Fibroblast of lung (primary cell): ENCODE results near the gene MAP2K5. TPM values are rescaled to one million over a fixed set of nuclear protein-coding genes. Genes with fewer than 3 reads are reported as not detected.

Experiments used
- DNase-seq, 2 donors: peaks; one replicate each; pipeline versions ENCODE4 v3.0.0 to v3.0.0-alpha.2; 2010; ENCODE audit warnings: low read depth in 2 of 2
- H2AFZ ChIP-seq: 2 replicates; pipeline ENCODE4 v1.5.1; 2012; ENCODE audit warnings: low read length, control low read depth, inconsistent platforms
- H3K27ac ChIP-seq: 2 replicates; pipeline ENCODE4 v1.5.1; 2011; ENCODE audit warnings: low read length, control low read depth; ENCODE audit not compliant: insufficient read depth
- H3K27me3 ChIP-seq: 2 replicates; pipeline ENCODE4 v1.5.1; 2011; ENCODE audit warnings: mild to moderate bottlenecking, low read length; ENCODE audit not compliant: control insufficient read depth, insufficient read depth
- H3K36me3 ChIP-seq: 2 replicates; pipeline ENCODE4 v1.5.1; 2011; ENCODE audit warnings: low read length; ENCODE audit not compliant: control insufficient read depth, insufficient read depth
- H3K4me1 ChIP-seq: 2 replicates; pipeline ENCODE4 v1.5.1; 2011; ENCODE audit warnings: low read length; ENCODE audit not compliant: control insufficient read depth, insufficient read depth; ENCODE audit errors: extremely low read depth
- H3K4me2 ChIP-seq: 2 replicates; pipeline ENCODE4 v1.5.1; 2011; ENCODE audit warnings: low read length, control low read depth; ENCODE audit not compliant: insufficient read depth; ENCODE audit errors: extremely low read depth
- H3K4me3 ChIP-seq, 4 experiments: fragments of 200-600 bp in 1 of 4; sonication (generic) in 1 of 4; replicated peaks in 1 of 4; 2 replicates each; pipeline ENCODE4 v1.5.1; 2011 to 2016; ENCODE audit warnings: low read length in 4 of 4, low read depth in 3 of 4, mild to moderate bottlenecking in 3 of 4, control low read depth in 2 of 4, inconsistent platforms in 1 of 4, mixed read lengths in 1 of 4; ENCODE audit not compliant: insufficient read depth in 1 of 4; ENCODE audit errors: control extremely low read depth in 1 of 4
- H3K79me2 ChIP-seq: 2 replicates; pipeline ENCODE4 v1.5.1; 2012; ENCODE audit warnings: mild to moderate bottlenecking, low read length, inconsistent platforms; ENCODE audit not compliant: control insufficient read depth, insufficient read depth
- H3K9ac ChIP-seq: 2 replicates; pipeline ENCODE4 v1.5.1; 2011; ENCODE audit warnings: mild to moderate bottlenecking, low read length, control low read depth; ENCODE audit not compliant: insufficient read depth
- H3K9me3 ChIP-seq: 2 replicates; pipeline ENCODE4 v1.5.1; 2012; ENCODE audit warnings: low read depth, low read length; ENCODE audit not compliant: control insufficient read depth, insufficient read depth
- H4K20me1 ChIP-seq: 2 replicates; pipeline ENCODE4 v1.5.1; 2011; ENCODE audit warnings: low read length; ENCODE audit not compliant: control insufficient read depth, insufficient read depth; ENCODE audit errors: extremely low read depth
- EZH2 ChIP-seq: IDR thresholded peaks from 2 replicates; pipeline ENCODE4 v1.5.1; 2012; ENCODE audit warnings: low read length, control low read depth, mild to moderate bottlenecking; ENCODE audit errors: missing control alignments
- polyA plus RNA-seq, 2 donors: library from polyadenylated mRNA; depleted of rRNA in 1 of 2; stranded (reverse) in 1 of 2; unstranded in 1 of 2; fragments of >200 nt; gene quantifications; 2 replicates each; pipeline ENCODE4 v1.2.1, GENCODE V29; 2011 to 2012; ENCODE audit warnings: missing spikeins in 1 of 2
- total RNA-seq: library from RNA; depleted of rRNA; stranded (reverse); fragments of >200 nt; gene quantifications from 2 replicates; pipeline ENCODE4 v1.2.1, GENCODE V29; 2014
- TF ChIP-seq, protein P1 (sequence below), 2 donors: IDR thresholded peaks in 1 of 2; conservative IDR thresholded peaks in 1 of 2; 1 replicate in 1 of 2; 2 replicates in 1 of 2; pipeline ENCODE4 v1.5.1; 2011 to 2012; ENCODE audit warnings: low read length in 2 of 2, control low read depth in 1 of 2, inconsistent platforms in 1 of 2, low read depth in 1 of 2, mild to moderate bottlenecking in 1 of 2

MAP2K5 gene
- total and polyA plus RNA-seq, 2 donors (not counting 1 experiment from before 2014, with no cell fraction given): 5.7 to 10.2 TPM

DNA sequence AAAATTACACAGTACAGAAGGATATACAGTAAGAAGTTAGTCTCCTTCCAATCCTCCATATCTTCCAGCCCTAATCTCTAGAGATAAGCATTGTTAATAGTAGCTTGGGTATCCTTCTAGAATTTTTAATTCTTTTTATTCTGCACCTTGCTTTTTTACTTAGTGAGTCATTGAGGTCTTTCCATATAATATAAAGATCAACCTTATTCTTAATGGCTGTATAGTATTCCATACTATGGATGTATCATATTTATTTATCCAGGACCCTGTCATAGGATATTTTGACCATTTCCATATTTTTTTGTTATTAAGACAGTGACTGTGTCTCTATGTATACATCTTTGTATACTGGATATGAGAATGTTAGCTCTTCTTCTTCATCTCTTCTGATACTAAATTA, 246.5 kb downstream of the MAP2K5 start:
- no peaks in the 10 kb centered on the region for H3K27me3 ChIP-seq
- no peak overlapping the region for H2AFZ ChIP-seq
- H3K36me3 ChIP-seq: no peaks in the 10 kb centered on the region
- H4K20me1 ChIP-seq: no peaks in the 10 kb centered on the region
- H3K9me3 ChIP-seq: no peaks in the 10 kb centered on the region
- no peaks in the 10 kb centered on the region for H3K4me1 ChIP-seq
- no peaks in the 10 kb centered on the region for H3K79me2 ChIP-seq
- H3K27ac ChIP-seq: no peak overlapping the region
- H3K9ac ChIP-seq: no peak overlapping the region
- no peak overlapping the region for H3K4me2 ChIP-seq
- DNase-seq: no peak
- TF ChIP-seq, protein P1, sequence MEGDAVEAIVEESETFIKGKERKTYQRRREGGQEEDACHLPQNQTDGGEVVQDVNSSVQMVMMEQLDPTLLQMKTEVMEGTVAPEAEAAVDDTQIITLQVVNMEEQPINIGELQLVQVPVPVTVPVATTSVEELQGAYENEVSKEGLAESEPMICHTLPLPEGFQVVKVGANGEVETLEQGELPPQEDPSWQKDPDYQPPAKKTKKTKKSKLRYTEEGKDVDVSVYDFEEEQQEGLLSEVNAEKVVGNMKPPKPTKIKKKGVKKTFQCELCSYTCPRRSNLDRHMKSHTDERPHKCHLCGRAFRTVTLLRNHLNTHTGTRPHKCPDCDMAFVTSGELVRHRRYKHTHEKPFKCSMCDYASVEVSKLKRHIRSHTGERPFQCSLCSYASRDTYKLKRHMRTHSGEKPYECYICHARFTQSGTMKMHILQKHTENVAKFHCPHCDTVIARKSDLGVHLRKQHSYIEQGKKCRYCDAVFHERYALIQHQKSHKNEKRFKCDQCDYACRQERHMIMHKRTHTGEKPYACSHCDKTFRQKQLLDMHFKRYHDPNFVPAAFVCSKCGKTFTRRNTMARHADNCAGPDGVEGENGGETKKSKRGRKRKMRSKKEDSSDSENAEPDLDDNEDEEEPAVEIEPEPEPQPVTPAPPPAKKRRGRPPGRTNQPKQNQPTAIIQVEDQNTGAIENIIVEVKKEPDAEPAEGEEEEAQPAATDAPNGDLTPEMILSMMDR (conservative IDR thresholded peaks at IDR 0.05 in 1 of 2, IDR thresholded peaks at IDR 0.05 in 1 of 2; ENCODE audit: low read depth in 1 of 2, low read length in 2 of 2): no peak
- TF ChIP-seq EZH2: no peak
- no peak overlapping the region for H3K4me3 ChIP-seq

DNA sequence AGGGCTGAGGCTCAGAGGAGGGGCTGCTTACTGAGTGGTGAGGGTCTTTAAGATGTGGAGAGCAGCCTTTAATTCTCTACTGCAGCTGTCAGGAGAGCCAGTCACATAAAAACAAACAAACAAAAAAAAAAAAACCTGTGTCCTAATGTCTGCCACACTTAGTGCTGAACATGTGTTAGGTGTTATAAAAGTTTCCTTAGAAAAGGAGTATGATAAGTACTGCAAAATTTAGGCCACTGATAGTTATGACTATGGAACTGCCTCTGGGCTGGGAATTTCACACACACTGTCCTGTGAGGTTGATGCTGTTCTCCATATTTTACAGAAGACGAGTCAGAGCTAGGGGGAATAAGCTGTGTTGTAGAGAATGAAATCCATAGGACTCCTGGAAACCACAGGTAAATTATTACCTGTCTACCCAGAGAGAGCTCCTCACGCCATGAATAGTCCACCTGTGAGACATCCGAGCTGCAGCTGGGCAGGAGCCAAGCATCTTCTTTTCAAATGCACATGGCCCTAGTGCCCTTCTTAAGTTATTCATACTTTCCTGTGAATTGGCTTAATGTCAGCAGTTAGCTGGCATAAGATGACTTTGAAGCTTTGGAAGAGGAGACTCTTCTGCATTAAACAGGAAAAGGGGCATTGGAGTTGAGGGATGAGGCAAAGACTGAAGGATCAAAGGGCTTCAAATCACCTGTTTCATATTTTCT, 248.3 kb downstream of the MAP2K5 start:
- Histone ChIP-seq H3K79me2 (no peaks in the 10 kb centered on the region), H4K20me1 (no peaks in the 10 kb centered on the region), H3K4me1 (no peaks in the 10 kb centered on the region), H3K27ac (no peak overlapping the region), H3K4me2 (no peak overlapping the region), H3K4me3 (no peak overlapping the region), H3K36me3 (no peaks in the 10 kb centered on the region), H3K9ac (no peak overlapping the region), H2AFZ (no peak overlapping the region), H3K9me3 (no peaks in the 10 kb centered on the region), H3K27me3 (no peaks in the 10 kb centered on the region)
- no peak for DNase-seq
- TF ChIP-seq, protein P1 (conservative IDR thresholded peaks at IDR 0.05 in 1 of 2, IDR thresholded peaks at IDR 0.05 in 1 of 2; ENCODE audit: low read depth in 1 of 2, low read length in 2 of 2): no peak
- TF ChIP-seq EZH2: no peak

DNA sequence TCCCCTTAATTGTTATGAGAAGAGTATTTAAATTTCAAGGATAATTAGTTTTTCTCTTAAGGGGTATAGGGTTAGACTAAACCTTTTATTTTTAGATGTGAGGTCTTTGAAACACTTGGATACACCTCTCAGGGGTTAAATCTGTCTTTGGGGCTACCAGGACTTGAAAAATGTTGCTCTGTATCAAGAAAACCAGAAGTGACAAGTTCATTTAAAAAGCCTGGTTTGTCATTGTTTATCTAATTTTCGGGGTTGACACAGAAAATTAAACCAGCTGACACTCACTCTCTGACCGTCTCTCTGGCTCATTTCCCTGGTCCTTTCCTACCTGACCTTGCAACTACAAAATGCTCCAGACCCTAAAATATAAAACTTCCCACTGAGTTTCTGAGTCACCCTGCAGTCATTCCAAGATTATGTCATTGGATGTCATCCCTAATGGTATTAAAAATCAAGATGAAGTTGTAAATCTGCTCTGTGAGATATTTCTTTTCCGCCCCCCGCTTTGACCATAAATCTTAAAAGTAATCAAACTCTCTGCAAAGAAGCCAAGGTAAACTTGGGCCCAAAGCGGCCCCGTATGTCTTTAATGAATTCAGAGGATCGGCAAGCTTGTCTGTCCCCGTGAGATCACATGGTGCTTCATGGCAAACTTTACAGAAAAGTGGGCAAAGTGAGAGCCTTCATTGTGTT, 249.9 kb downstream of the MAP2K5 start:
- H3K27ac ChIP-seq: no peak overlapping the region
- no peaks in the 10 kb centered on the region for H4K20me1 ChIP-seq
- TF ChIP-seq EZH2: no peak
- TF ChIP-seq, protein P1 (conservative IDR thresholded peaks at IDR 0.05 in 1 of 2, IDR thresholded peaks at IDR 0.05 in 1 of 2; ENCODE audit: low read depth in 1 of 2, low read length in 2 of 2): no peak
- no peak overlapping the region for H3K9ac ChIP-seq
- H3K27me3 ChIP-seq: no peaks in the 10 kb centered on the region
- peak in 1 of 2 donors; percentile 23 for DNase-seq
- H3K9me3 ChIP-seq: no peaks in the 10 kb centered on the region
- H3K79me2 ChIP-seq: no peaks in the 10 kb centered on the region
- H2AFZ ChIP-seq: no peak overlapping the region
- H3K4me2 ChIP-seq: no peak overlapping the region
- no peaks in the 10 kb centered on the region for H3K4me1 ChIP-seq
- no peak overlapping the region for H3K4me3 ChIP-seq
- no peaks in the 10 kb centered on the region for H3K36me3 ChIP-seq
